ENCODE data around the gene JARID2.

The JARID2 gene

GRCh38 chr6:15247500-15248450 lies 1.9 kb downstream of the JARID2 start:
- DNase-seq (ENCODE audit: low read depth), result no peak

GRCh38 chr6:15248451-15249370 lies 2.8 kb downstream of the JARID2 start:
- peak; percentile 89 for DNase-seq (ENCODE audit: low read depth)

- no peak for DNase-seq (ENCODE audit: low read depth)
Observed at GRCh38 chr6:15249371-15250019, 3.6 kb downstream of the JARID2 start.

- no peak for DNase-seq (ENCODE audit: low read depth)
Observed at GRCh38 chr6:15250187-15251168, 4.6 kb downstream of the JARID2 start.

- DNase-seq (ENCODE audit: low read depth), result no peak
Observed at GRCh38 chr6:15252195-15252594, 6.3 kb downstream of the JARID2 start.

GRCh38 chr6:15253203-15254022 lies 7.5 kb downstream of the JARID2 start:
- DNase-seq (ENCODE audit: low read depth), result no peak

- DNase-seq (ENCODE audit: low read depth), result no peak
Observed at GRCh38 chr6:15254070-15254975, 8.5 kb downstream of the JARID2 start.

GRCh38 chr6:15255481-15255880 lies 9.6 kb downstream of the JARID2 start:
- no peak for DNase-seq (ENCODE audit: low read depth)

GRCh38 chr6:15255909-15256395 lies 10.1 kb downstream of the JARID2 start:
- no peak for DNase-seq (ENCODE audit: low read depth)

GRCh38 chr6:15256538-15257271 lies 10.8 kb downstream of the JARID2 start:
- no peak for DNase-seq (ENCODE audit: low read depth)

GRCh38 chr6:15257357-15258132 lies 11.7 kb downstream of the JARID2 start:
- no peak for DNase-seq (ENCODE audit: low read depth)

GRCh38 chr6:15259766-15260098 lies 13.9 kb downstream of the JARID2 start:
- DNase-seq (ENCODE audit: low read depth), result no peak

GRCh38 chr6:15260099-15260821 lies 14.4 kb downstream of the JARID2 start:
- DNase-seq (ENCODE audit: low read depth), result no peak

GRCh38 chr6:15263780-15264374 lies 18.0 kb downstream of the JARID2 start:
- DNase-seq (ENCODE audit: low read depth), result no peak

- DNase-seq (ENCODE audit: low read depth), result no peak
Observed at GRCh38 chr6:15264412-15264811, 18.5 kb downstream of the JARID2 start.
